ENCODE measurements around the gene NEMF.
"Not testable (repeated sequence)": the region's sequence is repeated elsewhere in the genome, so short reads cannot be mapped to it uniquely, and the experiment has no call there.

Gene NEMF

GRCh38 chr14:49816118-49816517, 36.5 kb downstream of the NEMF start:
- DNase-seq (ENCODE audit: low read depth in 2 of 2): not testable (repeated sequence)

GRCh38 chr14:49808780-49809179, 43.8 kb downstream of the NEMF start:
- no peak for DNase-seq (ENCODE audit: low read depth in 2 of 2)

- DNase-seq (ENCODE audit: low read depth in 2 of 2): no peak
Measured at GRCh38 chr14:49796025-49796424, 56.6 kb downstream of the NEMF start.

GRCh38 chr14:49792618-49793017, 60.0 kb downstream of the NEMF start:
- DNase-seq (ENCODE audit: low read depth in 2 of 2): no peak

- no peak for DNase-seq (ENCODE audit: low read depth in 2 of 2)
Measured at GRCh38 chr14:49786315-49786714, 66.3 kb downstream of the NEMF start.

GRCh38 chr14:49783394-49784014, 69.1 kb downstream of the NEMF start:
- no peak for DNase-seq (ENCODE audit: low read depth in 2 of 2)

- DNase-seq (ENCODE audit: low read depth in 2 of 2): not testable (repeated sequence)
Measured at GRCh38 chr14:49781040-49781439, 71.5 kb downstream of the NEMF start.

- no peak for DNase-seq (ENCODE audit: low read depth in 2 of 2)
Measured at GRCh38 chr14:49778421-49778820, 74.2 kb downstream of the NEMF start.

GRCh38 chr14:49774106-49774505, 78.5 kb downstream of the NEMF start:
- DNase-seq (ENCODE audit: low read depth in 2 of 2): no peak

- not testable (repeated sequence) for DNase-seq (ENCODE audit: low read depth in 2 of 2)
Measured at GRCh38 chr14:49771691-49772090, 80.9 kb downstream of the NEMF start.

- no peak for DNase-seq (ENCODE audit: low read depth in 2 of 2)
Measured at GRCh38 chr14:49770212-49770817, 82.3 kb downstream of the NEMF start.

- DNase-seq (ENCODE audit: low read depth in 2 of 2): no peak
Measured at GRCh38 chr14:49769581-49770211, 82.9 kb downstream of the NEMF start.

- DNase-seq (ENCODE audit: low read depth in 2 of 2): no peak
Measured at GRCh38 chr14:49769171-49769570, 83.4 kb downstream of the NEMF start.

- peak; percentile 74 to 75 for DNase-seq (ENCODE audit: low read depth in 2 of 2)
Measured at GRCh38 chr14:49768301-49769121, 84.1 kb downstream of the NEMF start.

- peak; percentile 74 to 87 for DNase-seq (ENCODE audit: low read depth in 2 of 2)
Measured at GRCh38 chr14:49767571-49768300, 84.9 kb downstream of the NEMF start, which contains the start of gene KLHDC2. Gene KLHDC2 (plus strand): TSS chr14:49768153. CDS start chr14:49768469, 316 bp downstream.

- no peak for DNase-seq (ENCODE audit: low read depth in 2 of 2)
Measured at GRCh38 chr14:49767270-49767570, 85.4 kb downstream of the NEMF start.

GRCh38 chr14:49766839-49767238, 85.7 kb downstream of the NEMF start:
- no peak for DNase-seq (ENCODE audit: low read depth in 2 of 2)

- DNase-seq (ENCODE audit: low read depth in 2 of 2): no peak
Measured at GRCh38 chr14:49761839-49762551, 90.6 kb downstream of the NEMF start.

GRCh38 chr14:49755378-49755777, 97.2 kb downstream of the NEMF start:
- DNase-seq (ENCODE audit: low read depth in 2 of 2): no peak

- DNase-seq (ENCODE audit: low read depth in 2 of 2): no peak
Measured at GRCh38 chr14:49754570-49755097, 98.0 kb downstream of the NEMF start.

- not testable (repeated sequence) for DNase-seq (ENCODE audit: low read depth in 2 of 2)
Measured at GRCh38 chr14:49746476-49746875, 106.1 kb downstream of the NEMF start.

All from stimulated activated CD4-positive, alpha-beta T cell treated with anti-CD3 and anti-CD28 coated beads, Interleukin-15, amount 100 ng/mL, for 48 hours (primary cell).